ENCODE data around the gene THOC5.

Gene THOC5

GRCh38 chr22:29463629-29464028, 89.9 kb downstream of the THOC5 start:
- ChIA-PET POLR2A (no interaction called here), CTCF (no interaction called here)
- TF ChIP-seq ZNF677 (tag by site-specific recombination; IDR thresholded peaks at IDR 0.05) (peak; percentile 99), ZNF837 (tag by site-specific recombination; IDR thresholded peaks at IDR 0.05) (no peak)

GRCh38 chr22:29461263-29461662, 92.3 kb downstream of the THOC5 start:
- CTCF ChIA-PET, result interaction anchor here (0.6 to 1.2 kb wide), 3 partner anchors 8 to 1150 kb away, joined by 3 to 6 read pairs (median 6); no protein-coding TSS in a partner anchor

More at GRCh38 chr22:29463629-29464028, 89.9 kb downstream of the THOC5 start:
- no peaks in the 10 kb centered on the region for H3K9me3 ChIP-seq (ENCODE audit: control insufficient read depth, insufficient read depth, low read depth, low read length)
- H3K4me1 ChIP-seq (ENCODE audit: control insufficient read depth, insufficient read depth, low read length), result no peaks in the 10 kb centered on the region
- no peak overlapping the region for H3K4me3 ChIP-seq (ENCODE audit: low read depth, low read length)
- no peaks in the 10 kb centered on the region for H3K36me3 ChIP-seq (ENCODE audit: control insufficient read depth in 2 of 2, insufficient read depth in 1 of 2, low read length in 2 of 2)
- H3K27ac ChIP-seq (ENCODE audit: extremely low read depth, low read depth, low read length), result no peak overlapping the region

GRCh38 chr22:29459773-29460172, 93.8 kb downstream of the THOC5 start:
- Histone ChIP-seq H3K27ac (ENCODE audit: extremely low read depth, low read depth, low read length) (no peak overlapping the region), H3K9me3 (ENCODE audit: control insufficient read depth, insufficient read depth, low read depth, low read length) (no peaks in the 10 kb centered on the region), H3K4me1 (ENCODE audit: control insufficient read depth, insufficient read depth, low read length) (no peaks in the 10 kb centered on the region), H3K36me3 (ENCODE audit: control insufficient read depth in 2 of 2, insufficient read depth in 1 of 2, low read length in 2 of 2) (no peaks in the 10 kb centered on the region), H3K4me3 (ENCODE audit: low read depth, low read length) (no peak overlapping the region)
- POLR2A ChIA-PET, result no interaction called here
- no peak for TF ChIP-seq ZNF76 (tag by site-specific recombination; IDR thresholded peaks at IDR 0.05; ENCODE audit: borderline replicate concordance, low read depth)
- TF ChIP-seq ZNF169 (tag by site-specific recombination; IDR thresholded peaks at IDR 0.05), result no peak
- 0 out of 2 replicates have a peak, but pooled peaks have one; percentile 40 for TF ChIP-seq ZBTB8A (tag by site-specific recombination; IDR thresholded peaks at IDR 0.05)
- CTCF ChIA-PET, result interaction anchor here (0.6 to 2.4 kb wide), 2 partner anchors 12 to 16 kb away, joined by 4 to 12 read pairs; no protein-coding TSS in a partner anchor

More at GRCh38 chr22:29461263-29461662, 92.3 kb downstream of the THOC5 start:
- Histone ChIP-seq H3K4me3 (ENCODE audit: low read depth, low read length) (no peak overlapping the region), H3K36me3 (ENCODE audit: control insufficient read depth in 2 of 2, insufficient read depth in 1 of 2, low read length in 2 of 2) (no peaks in the 10 kb centered on the region), H3K9me3 (ENCODE audit: control insufficient read depth, insufficient read depth, low read depth, low read length) (no peaks in the 10 kb centered on the region), H3K4me1 (ENCODE audit: control insufficient read depth, insufficient read depth, low read length) (no peaks in the 10 kb centered on the region), H3K27ac (ENCODE audit: extremely low read depth, low read depth, low read length) (no peak overlapping the region)
- TF ChIP-seq ZNF692 (tag by site-specific recombination; IDR thresholded peaks at IDR 0.05), result no peak
- TF ChIP-seq ZNF530 (tag by site-specific recombination; IDR thresholded peaks at IDR 0.05; ENCODE audit: low read depth), result no peak
- TF ChIP-seq ZNF707 (tag by site-specific recombination; IDR thresholded peaks at IDR 0.05), result no peak
- no peak for TF ChIP-seq SETDB1 (IDR thresholded peaks at IDR 0.05; ENCODE audit: insufficient read length, low read length)
- TF ChIP-seq ZNF624 (tag by site-specific recombination; IDR thresholded peaks at IDR 0.05), result no peak
- TF ChIP-seq ZNF223 (tag by site-specific recombination; IDR thresholded peaks at IDR 0.05), result no peak
- no peak for TF ChIP-seq ZNF555 (tag by site-specific recombination; conservative IDR thresholded peaks at IDR 0.05)
- TF ChIP-seq ZNF175 (tag by site-specific recombination; IDR thresholded peaks at IDR 0.05), result no peak
- TF ChIP-seq ZBTB44 (tag by site-specific recombination; IDR thresholded peaks at IDR 0.05), result no peak
- no peak for TF ChIP-seq ZFP41 (tag by site-specific recombination; IDR thresholded peaks at IDR 0.05; ENCODE audit: borderline replicate concordance)
- TF ChIP-seq ZNF37A (tag by site-specific recombination; IDR thresholded peaks at IDR 0.05), result no peak
- TF ChIP-seq ZNF433 (tag by site-specific recombination; IDR thresholded peaks at IDR 0.05; ENCODE audit: low read depth), result no peak
- no peak for TF ChIP-seq ZNF677 (tag by site-specific recombination; IDR thresholded peaks at IDR 0.05)
- no peak for TF ChIP-seq SP7 (tag by site-specific recombination; IDR thresholded peaks at IDR 0.05)
- no peak for TF ChIP-seq ZNF324 (tag by site-specific recombination; IDR thresholded peaks at IDR 0.05)
- no peak for TF ChIP-seq HOXA7 (CRISPR knock-in tag; IDR thresholded peaks at IDR 0.05; ENCODE audit: borderline replicate concordance)
- POLR2A ChIA-PET, result interaction anchor here (0.7 kb wide), 1 partner anchor 36 kb away, joined by 3 read pairs; no protein-coding TSS in a partner anchor

Data from HEK293 (cell line).